Stomach (tissue), 4 donors: Measurements from ENCODE around the gene SHOX.

Source experiments
- CTCF ChIP-seq, 7 experiments: fragments of 450-650 bp in 4 of 7; fragments of 200-600 bp in 3 of 7; sonication (generic) in 3 of 7; IDR thresholded peaks; one replicate each; pipeline ENCODE4 v1.5.1; 2016 to 2019; ENCODE audit warnings: antibody characterized with exemption in 7 of 7, control low read depth in 2 of 7, mild to moderate bottlenecking in 1 of 7
- EP300 ChIP-seq: sonication (generic); formaldehyde crosslinking; IDR thresholded peaks from one replicate; pipeline ENCODE4 v1.6.1; 2017; ENCODE audit warnings: antibody characterized with exemption
- POLR2AphosphoS5 ChIP-seq, 3 donors: sonication (generic); formaldehyde crosslinking; IDR thresholded peaks; one replicate each; pipeline ENCODE4 v1.6.1; 2016; ENCODE audit warnings: antibody characterized with exemption in 3 of 3

- TF ChIP-seq CTCF (IDR thresholded peaks at IDR 0.05) (no peak), POLR2AphosphoS5 (IDR thresholded peaks at IDR 0.05) (no peak), EP300 (no peak)
Measured at GRCh38 chrX:633985-634958, 3.7 kb downstream of the SHOX start.
